Cardiac fibroblast (primary cell): ENCODE measurements around the gene C1QL3.
A peak's percentile ranks its signal among the peaks of the same experiment; 100 is the strongest.

Experiments used
- DNase-seq, 2 donors: peaks; one replicate each; pipeline versions ENCODE4 v3.0.0 to v3.0.0-alpha.2; 2010; ENCODE audit warnings: low read depth in 2 of 2
- H3K4me3 ChIP-seq, 2 donors: replicated peaks in 1 of 2; 1 replicate in 1 of 2; 2 replicates in 1 of 2; pipeline ENCODE4 v1.5.1; 2011; ENCODE audit warnings: low read depth in 2 of 2, low read length in 2 of 2, mild to moderate bottlenecking in 2 of 2, moderate library complexity in 1 of 2
- TF ChIP-seq, protein P1 (sequence below): IDR thresholded peaks from one replicate; pipeline ENCODE4 v1.5.1; 2011; ENCODE audit warnings: low read depth, mild to moderate bottlenecking, low read length, inconsistent platforms

The C1QL3 gene

DNA sequence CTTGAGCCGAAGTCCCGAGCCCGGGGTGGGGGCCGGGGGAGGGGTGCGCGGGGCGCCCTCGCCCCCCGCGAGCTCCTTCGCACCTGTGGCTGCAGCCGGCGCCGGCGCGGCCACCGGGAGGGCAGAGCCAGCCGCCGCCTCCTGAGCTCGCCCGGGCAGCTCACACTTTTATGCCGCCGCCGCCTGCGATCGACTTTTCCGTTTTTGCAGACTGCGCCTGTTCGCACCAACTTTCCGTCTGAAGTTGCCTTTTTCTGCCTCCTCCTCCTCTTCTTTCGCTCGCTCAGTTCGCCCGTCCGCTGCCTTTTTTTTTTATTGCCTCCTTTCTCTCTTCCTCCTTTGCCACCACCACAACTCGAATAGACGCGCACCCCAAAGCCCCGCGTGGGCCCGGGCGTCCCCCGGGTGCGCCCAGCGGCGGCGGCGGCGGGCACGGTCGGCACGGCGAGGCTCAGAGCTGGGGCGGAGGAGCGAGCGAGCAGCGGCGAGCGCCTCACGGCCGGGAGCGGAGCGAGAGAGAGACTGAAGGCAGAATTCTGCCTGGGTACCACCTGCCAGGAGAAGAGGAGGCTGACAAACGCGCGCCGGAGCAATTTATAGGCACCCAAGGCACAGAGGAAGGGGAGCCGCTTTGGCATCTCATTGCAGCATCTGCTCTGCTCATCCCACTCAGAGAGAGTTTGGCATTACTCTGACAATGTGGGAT, at the start of gene C1QL3:
Gene C1QL3 (minus strand): TSS at position 569 of the 706 bp plus-strand sequence. CDS start 814 bp downstream, outside the sequence.
- H3K4me3 ChIP-seq, result peak within 1 kb of the TSS; percentile 39 to 49
- DNase-seq, result peak; percentile 36 to 37
- TF ChIP-seq, protein P1, sequence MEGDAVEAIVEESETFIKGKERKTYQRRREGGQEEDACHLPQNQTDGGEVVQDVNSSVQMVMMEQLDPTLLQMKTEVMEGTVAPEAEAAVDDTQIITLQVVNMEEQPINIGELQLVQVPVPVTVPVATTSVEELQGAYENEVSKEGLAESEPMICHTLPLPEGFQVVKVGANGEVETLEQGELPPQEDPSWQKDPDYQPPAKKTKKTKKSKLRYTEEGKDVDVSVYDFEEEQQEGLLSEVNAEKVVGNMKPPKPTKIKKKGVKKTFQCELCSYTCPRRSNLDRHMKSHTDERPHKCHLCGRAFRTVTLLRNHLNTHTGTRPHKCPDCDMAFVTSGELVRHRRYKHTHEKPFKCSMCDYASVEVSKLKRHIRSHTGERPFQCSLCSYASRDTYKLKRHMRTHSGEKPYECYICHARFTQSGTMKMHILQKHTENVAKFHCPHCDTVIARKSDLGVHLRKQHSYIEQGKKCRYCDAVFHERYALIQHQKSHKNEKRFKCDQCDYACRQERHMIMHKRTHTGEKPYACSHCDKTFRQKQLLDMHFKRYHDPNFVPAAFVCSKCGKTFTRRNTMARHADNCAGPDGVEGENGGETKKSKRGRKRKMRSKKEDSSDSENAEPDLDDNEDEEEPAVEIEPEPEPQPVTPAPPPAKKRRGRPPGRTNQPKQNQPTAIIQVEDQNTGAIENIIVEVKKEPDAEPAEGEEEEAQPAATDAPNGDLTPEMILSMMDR, result no peak

GRCh38 chr10:16570731-16571130, 49.1 kb upstream of the C1QL3 start:
- TF ChIP-seq, protein P1, result no peak
- no peak for DNase-seq
- H3K4me3 ChIP-seq, result no peak overlapping the region

- H3K4me3 ChIP-seq, result no peak overlapping the region
- no peak for DNase-seq
- TF ChIP-seq, protein P1, result no peak
Measured at GRCh38 chr10:16566202-16566805, 44.6 kb upstream of the C1QL3 start.

- no peak overlapping the region for H3K4me3 ChIP-seq
- DNase-seq, result peak; percentile 21 to 45
- TF ChIP-seq, protein P1, result no peak
Measured at GRCh38 chr10:16565604-16566003, 43.9 kb upstream of the C1QL3 start.

DNA sequence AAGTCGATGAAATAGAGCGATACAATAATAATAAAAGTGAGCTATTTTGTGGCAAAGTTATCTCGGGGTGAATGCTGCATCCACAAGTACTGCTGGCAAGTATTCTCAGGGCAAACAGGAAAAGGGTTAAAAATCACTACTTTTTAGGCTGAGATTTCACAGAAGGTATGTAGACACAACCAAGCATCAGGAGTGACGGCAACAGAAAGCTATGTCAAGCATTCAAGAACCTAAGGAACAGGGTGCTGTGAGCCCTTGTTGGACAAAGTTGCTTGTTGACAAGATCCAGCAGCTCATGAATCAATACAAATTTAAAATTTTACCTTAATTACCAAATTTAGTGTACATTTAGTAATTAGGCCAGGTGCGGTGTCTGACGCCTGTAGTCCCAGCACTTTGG, 41.2 kb upstream of the C1QL3 start:
- DNase-seq, result peak in 1 of 2 donors; percentile 31
- TF ChIP-seq, protein P1, result no peak
- no peak overlapping the region for H3K4me3 ChIP-seq

DNA sequence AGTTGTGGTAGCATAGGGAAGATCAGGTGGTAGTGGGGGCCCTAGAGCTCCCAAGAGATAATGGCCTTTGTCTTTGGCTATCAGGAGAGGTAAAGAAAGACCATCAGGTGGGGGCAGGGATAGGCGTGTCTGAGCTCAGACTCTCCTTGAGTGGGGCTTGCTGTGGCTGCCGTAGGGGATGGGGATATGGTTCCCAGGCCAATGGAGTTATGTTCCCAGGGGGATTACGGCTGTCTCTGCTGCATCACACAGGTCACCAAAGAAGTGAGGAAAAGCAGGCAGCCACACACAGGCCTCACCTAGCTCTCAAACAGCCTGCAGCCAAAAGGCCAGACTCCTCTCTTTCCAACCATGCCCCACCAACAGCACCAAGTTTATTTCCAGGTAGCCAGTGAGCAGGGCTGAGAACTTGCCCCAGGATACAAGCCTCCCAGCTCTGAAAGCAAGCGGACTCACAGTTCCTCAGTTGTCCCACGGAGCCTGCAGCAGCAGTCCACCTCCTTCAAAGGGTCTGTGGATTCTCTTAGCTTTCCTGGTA, 37.6 kb upstream of the C1QL3 start:
- no peak overlapping the region for H3K4me3 ChIP-seq
- no peak for DNase-seq
- TF ChIP-seq, protein P1, result no peak
